ENCODE results near the gene ZNF416. TPM values are rescaled to one million over a fixed set of nuclear protein-coding genes. Genes with fewer than 3 reads are reported as not detected.

ZNF416 gene
- total and polyA plus RNA-seq, 2 of the 8 experiments (the other 6 are each of a cell fraction or from before 2014, with no cell fraction given): 3.2 to 10.3 TPM

DNA sequence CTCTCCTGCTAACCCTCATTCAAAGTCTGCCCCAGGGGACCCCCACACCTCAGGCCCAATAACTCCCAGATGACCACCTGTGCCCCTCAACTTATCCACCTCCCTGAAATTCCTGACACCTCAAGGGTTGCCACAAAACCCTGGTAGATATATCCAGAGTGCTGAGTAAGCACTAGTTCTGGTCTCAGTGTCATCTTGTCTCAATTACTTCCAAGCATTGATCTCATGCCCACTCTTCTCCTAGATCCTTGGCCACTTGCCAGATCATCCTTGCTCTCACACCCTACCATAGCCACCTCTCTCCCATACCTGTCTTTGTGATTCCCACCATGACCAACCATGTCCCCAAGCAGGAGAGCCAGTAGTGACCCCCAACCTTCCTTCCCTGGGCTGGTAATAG, 2.0 kb downstream of the ZNF416 start:
- H3K18ac ChIP-seq (ENCODE audit: extremely low read depth, low read length): no peak overlapping the region
- no peak for FAIRE-seq
- DNase-seq (ENCODE audit: low read depth in 1 of 2, low spot score in 2 of 2): no peak
- H4K91ac ChIP-seq (replicated peaks; ENCODE audit: insufficient read length, low read length): no peak overlapping the region
- POLR2A ChIA-PET (ENCODE audit: partially characterized antibody): interaction anchor here (1.1 to 1.2 kb wide), 2 partner anchors 10 to 105 kb away, joined by 3 read pairs; partner anchors contain the start of gene ZNF551
- no peak overlapping the region for H2BK15ac ChIP-seq (ENCODE audit: low read length)
- H3K4me3 ChIP-seq (ENCODE audit: extremely low read depth in 1 of 4, insufficient read depth in 2 of 4, low read depth in 3 of 4, low read length in 4 of 4): no peak overlapping the region
- peaks cover 2% of the 10 kb centered on the region; the same call in 1 of the 2 replicates for H3K23me2 ChIP-seq (ENCODE audit: low read depth, low read length)
- H4K20me1 ChIP-seq (replicated peaks in 1 of 2; ENCODE audit: control insufficient read depth in 1 of 2, insufficient read depth in 2 of 2, low read length in 2 of 2): no peaks in the 10 kb centered on the region
- CTCF ChIA-PET (ENCODE audit: partially characterized antibody): no interaction called here
- no peak overlapping the region for H2AK5ac ChIP-seq (ENCODE audit: low read depth, low read length)
- H3K56ac ChIP-seq (replicated peaks; ENCODE audit: insufficient read length, low read depth, low read length): no peak overlapping the region
- TF ChIP-seq HDAC2 (IDR thresholded peaks at IDR 0.05; ENCODE audit: borderline replicate concordance in 1 of 2, low read depth in 2 of 2, low read length in 2 of 2): no peak
- TF ChIP-seq SP1 (IDR thresholded peaks at IDR 0.05; ENCODE audit: low read depth, low read length): no peak
- no peak for TF ChIP-seq SP2 (IDR thresholded peaks at IDR 0.05; ENCODE audit: low read length)
- no peak for TF ChIP-seq MAFK (IDR thresholded peaks at IDR 0.05; ENCODE audit: low read depth, low read length)
- TF ChIP-seq SIN3A (conservative IDR thresholded peaks at IDR 0.05 in 1 of 2, IDR thresholded peaks at IDR 0.05 in 1 of 2; ENCODE audit: low read depth in 1 of 2, low read length in 2 of 2): no peak
- TF ChIP-seq BRCA1 (IDR thresholded peaks at IDR 0.05; ENCODE audit: low read depth, low read length): no peak
- TF ChIP-seq PHF8 (conservative IDR thresholded peaks at IDR 0.05; ENCODE audit: low read depth, low read length): no peak
- H3K23ac ChIP-seq (ENCODE audit: insufficient read length): no peak overlapping the region
- H2AFZ ChIP-seq (ENCODE audit: low read length): no peak overlapping the region
- H3K4me2 ChIP-seq (ENCODE audit: insufficient read depth in 1 of 2, low read depth in 2 of 2, low read length in 2 of 2): no peak overlapping the region
- H2BK120ac ChIP-seq (replicated peaks; ENCODE audit: low read depth, low read length): no peak overlapping the region
- H3K79me2 ChIP-seq (ENCODE audit: control insufficient read depth in 1 of 2, insufficient read depth in 2 of 2, low read length in 2 of 2): peaks cover 0 to 17% of the 10 kb centered on the region in 2 experiments; a peak in 3 of 4 replicates
- H3K9me3 ChIP-seq (ENCODE audit: insufficient read depth in 2 of 2, low read depth in 1 of 2, low read length in 1 of 2): peaks cover 57 to 60% of the 10 kb centered on the region in 2 experiments
- H3K9ac ChIP-seq (replicated peaks in 1 of 4; ENCODE audit: extremely low read depth in 1 of 4, low read depth in 3 of 4, low read length in 3 of 4): no peak overlapping the region
- H3K4me1 ChIP-seq (replicated peaks in 1 of 4; ENCODE audit: control insufficient read depth in 3 of 4, insufficient read depth in 4 of 4, low read length in 3 of 4): peaks cover 0 to 2% (median 0%) of the 10 kb centered on the region in 4 experiments; a peak in 3 of 7 replicates
- no peak overlapping the region for H2BK5ac ChIP-seq (ENCODE audit: low read depth, low read length)
- H4K8ac ChIP-seq (ENCODE audit: extremely low read depth, insufficient read depth, low read length): no peak overlapping the region
- H4K5ac ChIP-seq (ENCODE audit: insufficient read length, low read depth, low read length): no peak overlapping the region
- H3K27ac ChIP-seq (ENCODE audit: low read depth, low read length): no peak overlapping the region
- no peak overlapping the region for H2BK12ac ChIP-seq (ENCODE audit: low read depth, low read length)
- no peaks in the 10 kb centered on the region for H3K27me3 ChIP-seq (replicated peaks in 1 of 4; ENCODE audit: control insufficient read depth in 3 of 4, extremely low read depth in 1 of 4, insufficient read depth in 3 of 4, low read length in 3 of 4)
- H3K36me3 ChIP-seq (ENCODE audit: control insufficient read depth in 2 of 4, insufficient read depth in 4 of 4, low read length in 3 of 4): peaks cover 24 to 58% (median 52%) of the 10 kb centered on the region in 4 experiments; a peak in 7 of 8 replicates
- H3K4ac ChIP-seq (replicated peaks; ENCODE audit: insufficient read length, low read depth, low read length): no peak overlapping the region
- no peak overlapping the region for H2BK20ac ChIP-seq (ENCODE audit: low read length)
- peaks cover 12% of the 10 kb centered on the region for H3K79me1 ChIP-seq (ENCODE audit: low read depth, low read length)
- no peak overlapping the region for H3K14ac ChIP-seq (ENCODE audit: insufficient read length)
